NAMALWA (cell line): ENCODE measurements around the gene BEST1.

Experiments
- DNase-seq: peaks from one replicate; pipeline ENCODE4 v3.0.0-alpha.2; 2015; ENCODE audit warnings: low spot score

Gene BEST1

DNA sequence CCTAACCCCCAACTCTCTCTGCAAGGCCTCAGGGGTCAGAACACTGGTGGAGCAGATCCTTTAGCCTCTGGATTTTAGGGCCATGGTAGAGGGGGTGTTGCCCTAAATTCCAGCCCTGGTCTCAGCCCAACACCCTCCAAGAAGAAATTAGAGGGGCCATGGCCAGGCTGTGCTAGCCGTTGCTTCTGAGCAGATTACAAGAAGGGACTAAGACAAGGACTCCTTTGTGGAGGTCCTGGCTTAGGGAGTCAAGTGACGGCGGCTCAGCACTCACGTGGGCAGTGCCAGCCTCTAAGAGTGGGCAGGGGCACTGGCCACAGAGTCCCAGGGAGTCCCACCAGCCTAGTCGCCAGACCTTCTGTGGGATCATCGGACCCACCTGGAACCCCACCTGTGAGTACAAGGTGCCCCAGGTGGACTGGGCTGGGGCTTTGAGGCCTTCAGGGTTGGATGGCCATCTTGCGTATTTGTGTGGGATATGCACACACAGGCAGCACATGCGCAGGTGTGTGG, at the start of gene BEST1:
TSS of gene BEST1 (plus strand) at position 317 of the 513 bp plus-strand sequence. CDS start 1,456 bp downstream, outside the sequence.
- no peak for DNase-seq

- DNase-seq: no peak
Observed at GRCh38 chr11:61901397-61901796, 48.8 kb upstream of the BEST1 start.

DNA sequence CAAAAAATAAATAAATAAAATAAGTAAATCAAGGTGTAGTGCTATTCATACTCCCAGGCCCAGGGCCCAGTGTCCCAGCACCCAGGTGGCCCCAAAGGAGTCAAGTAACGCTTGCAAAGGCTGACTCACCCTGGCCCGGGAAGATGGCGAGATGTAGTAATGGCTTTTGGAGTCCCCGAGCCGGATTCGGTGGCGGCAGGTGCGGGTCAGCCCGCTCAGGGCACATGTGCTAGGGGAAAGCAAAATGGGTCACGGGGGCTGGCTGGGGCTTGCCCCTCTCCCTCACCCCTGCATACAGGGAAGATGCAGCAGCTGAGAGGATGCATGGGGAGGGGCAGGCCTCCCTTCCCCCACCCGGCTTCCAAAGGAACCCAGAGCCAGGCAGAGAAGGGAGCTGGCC, 47.8 kb upstream of the BEST1 start:
- DNase-seq: no peak

DNA sequence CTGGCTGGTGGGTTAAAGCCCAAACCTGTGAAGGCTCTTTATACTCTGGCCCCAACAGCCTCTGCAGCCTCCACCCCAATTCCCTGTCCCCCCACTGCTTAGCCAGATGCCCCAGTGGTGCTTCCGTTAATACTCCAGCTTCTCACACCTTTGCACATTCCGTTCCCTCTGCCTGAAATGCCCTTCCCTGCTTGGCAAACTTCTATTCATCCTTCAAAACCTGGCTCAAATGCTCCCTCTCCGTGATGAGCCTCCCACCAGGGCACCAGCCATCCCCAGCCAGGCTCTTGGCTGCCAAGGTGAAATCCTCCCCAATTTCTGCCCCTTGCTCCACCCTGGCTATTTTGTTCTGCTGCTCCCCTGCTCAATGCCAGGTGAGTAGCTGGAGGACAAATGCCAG, 46.3 kb upstream of the BEST1 start:
- DNase-seq: no peak

DNA sequence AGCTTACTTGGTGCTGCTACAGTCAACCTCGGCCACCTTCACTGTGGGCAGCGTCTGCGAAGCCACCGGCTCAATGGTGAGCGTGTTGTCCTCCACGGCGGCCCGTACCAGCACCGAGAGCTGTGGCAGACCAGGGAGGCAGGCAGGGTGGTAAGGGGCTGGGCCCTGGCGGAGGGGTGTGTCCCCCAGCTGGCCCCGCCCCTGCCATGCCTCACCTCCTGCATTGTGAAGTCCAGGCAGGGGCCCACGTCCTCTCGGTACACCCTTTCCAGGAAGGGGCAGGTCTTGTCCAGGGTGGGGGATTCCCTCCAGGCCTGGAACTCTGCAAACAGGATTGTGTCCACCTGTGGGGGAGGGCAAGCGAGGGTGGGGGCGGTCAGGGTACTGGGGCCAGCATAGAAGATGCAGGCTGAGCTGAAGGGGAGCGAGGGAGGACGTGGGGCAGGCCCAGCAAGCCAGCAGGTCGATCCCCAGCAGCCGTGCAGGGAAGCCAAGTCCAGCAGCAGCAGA, 45.6 kb upstream of the BEST1 start:
- DNase-seq: no peak

DNA sequence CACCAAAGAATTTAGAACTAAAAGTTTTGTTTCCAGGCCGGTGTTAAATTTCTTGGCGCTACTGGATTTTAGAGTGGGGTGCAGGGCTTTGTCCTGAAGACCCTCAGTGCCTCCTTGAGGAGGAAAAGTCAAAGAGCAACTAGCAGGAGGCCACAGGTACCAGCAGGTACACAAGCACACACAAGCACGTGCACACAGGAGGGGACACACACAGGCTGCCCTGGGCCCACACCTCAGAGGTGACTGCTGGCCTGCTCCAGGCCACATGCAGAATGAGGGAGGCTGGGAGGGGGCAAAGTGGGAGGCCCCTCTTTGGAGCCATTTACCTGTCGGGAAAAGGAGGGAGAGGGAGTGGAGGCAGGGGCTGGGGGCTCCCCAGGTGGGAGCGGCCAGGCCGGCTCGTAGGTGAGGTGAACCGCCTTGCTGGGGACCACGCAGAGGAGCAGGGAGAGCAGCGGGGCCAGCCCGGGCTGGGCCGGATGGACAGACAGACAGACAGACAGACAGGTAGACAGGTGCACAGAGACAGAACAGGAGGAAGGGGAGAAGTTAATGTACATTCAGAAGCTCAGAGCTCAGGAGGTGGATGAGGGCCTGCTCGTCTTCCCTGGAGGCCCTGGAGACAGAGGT, 45.0 kb upstream of the BEST1 start:
- no peak for DNase-seq

DNA sequence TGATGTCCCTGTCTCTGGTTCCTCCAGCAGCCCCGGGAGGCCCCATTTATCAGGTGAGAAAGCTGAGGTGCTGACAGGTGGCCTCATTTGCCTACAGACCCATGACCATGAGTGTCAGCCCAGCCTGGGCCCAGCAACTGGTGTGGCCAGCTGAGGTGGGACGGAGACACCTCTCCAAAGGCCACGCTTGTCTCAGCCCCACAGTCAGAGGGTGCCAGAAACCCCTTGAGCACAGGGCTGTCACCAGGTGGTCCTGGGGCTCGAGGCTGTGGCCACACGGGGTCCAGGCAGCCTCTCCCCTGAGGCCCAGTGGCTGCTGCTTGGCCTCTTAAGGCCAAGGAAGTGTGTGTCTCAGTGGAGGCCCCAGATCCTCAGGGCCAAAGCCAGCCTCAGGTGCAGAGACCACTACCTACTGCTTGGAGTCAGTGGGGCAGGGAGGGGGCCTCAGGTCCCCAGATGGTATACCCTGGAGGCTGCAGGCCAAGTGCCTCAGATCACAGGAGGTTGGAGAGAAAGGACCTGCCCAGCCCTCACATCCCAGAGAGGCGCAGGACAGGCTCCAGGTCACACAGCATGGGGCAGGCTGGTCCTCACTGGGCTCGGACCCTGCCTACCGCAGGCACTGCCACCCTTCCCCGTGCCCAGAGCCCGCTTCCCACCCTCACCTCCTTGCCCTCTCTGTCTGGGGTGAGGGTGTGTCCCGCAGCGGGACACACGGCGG, 44.2 kb upstream of the BEST1 start:
- no peak for DNase-seq

DNA sequence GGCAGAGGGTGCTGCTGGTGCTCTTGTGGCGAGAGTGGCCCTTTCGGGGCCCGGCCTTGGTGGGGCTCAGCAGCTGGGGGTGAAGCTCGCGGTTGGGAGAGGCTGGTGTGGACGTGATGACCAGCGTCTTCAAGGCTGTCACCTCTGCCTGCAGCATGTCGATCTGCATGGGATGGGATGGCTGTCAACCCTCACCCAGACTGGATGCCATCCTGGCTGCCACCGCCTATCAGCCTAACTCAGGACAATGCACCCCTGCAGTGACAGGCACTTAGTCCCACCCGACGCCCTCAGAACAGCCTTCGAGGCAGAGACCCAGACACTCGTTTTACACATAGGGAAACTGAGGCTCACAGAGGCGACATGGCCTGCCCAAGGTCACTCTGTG, 43.6 kb upstream of the BEST1 start:
- no peak for DNase-seq

DNA sequence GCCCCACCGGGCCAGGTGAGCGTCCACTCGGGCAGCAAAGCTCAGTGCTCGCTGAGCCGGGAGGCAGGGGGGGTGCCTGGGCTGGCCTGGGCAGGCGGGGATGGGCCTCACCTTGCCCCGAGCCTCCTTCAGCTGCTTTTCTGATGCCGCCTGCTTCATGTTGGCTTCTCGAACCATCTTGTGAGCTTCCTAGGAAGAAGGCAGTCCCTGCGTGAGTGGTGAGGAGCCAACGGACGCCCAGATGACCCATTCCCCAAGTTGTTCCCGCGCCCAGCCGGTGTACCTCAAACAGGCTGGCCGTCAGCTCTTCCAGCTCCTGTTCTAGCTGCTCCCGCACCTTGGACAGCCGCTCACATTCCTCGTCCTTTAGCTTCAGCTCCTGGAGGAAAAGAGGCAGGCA, 42.9 kb upstream of the BEST1 start:
- no peak for DNase-seq

GRCh38 chr11:61907871-61908729, 42.1 kb upstream of the BEST1 start:
- no peak for DNase-seq

GRCh38 chr11:61908730-61909316, 41.3 kb upstream of the BEST1 start:
- no peak for DNase-seq

DNA sequence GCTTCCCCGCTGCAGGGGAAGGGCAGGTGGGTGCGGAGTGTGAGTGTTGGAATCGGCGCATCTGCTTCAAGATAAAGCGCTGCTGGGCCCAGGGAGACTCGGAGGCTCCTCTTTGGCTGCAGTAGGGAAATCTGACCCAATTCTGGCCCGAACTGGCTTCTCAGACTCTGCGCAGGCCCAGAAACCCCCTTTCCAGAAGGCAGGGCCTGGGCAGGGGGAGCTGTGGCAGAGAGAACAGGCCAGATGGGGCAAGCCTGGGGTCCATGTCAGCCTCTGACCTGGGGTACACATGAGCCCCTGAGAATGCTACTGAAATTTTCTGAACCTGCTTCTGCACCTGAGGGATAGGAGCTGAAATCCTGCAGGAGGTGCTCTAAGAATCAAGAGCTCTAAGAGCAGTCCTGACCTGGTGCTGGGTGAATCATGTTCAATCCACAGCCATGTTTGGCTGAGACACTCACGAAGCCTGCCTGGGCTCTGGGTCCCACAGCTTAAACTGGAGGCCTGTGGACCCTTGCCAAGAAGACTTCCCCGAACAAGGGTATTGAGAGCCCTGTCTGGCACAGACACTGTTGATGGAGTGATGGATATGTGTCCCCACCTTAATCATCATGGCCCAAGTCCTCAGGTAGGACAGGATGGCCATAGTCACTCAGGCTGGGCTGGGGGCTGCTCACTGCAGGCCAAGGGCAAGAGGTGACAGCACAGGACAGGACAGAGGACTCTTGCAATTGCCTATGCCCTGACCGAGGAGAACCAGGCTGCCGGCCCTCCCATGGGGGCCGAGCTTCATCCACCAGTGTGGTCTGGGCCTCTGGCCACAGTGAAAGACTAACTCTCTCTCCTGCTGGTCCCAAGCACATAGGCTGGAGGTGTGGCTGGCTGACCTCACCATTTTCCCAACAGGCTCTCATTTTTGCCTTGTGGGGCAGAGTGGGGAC, 39.7 kb upstream of the BEST1 start:
- DNase-seq: no peak

DNA sequence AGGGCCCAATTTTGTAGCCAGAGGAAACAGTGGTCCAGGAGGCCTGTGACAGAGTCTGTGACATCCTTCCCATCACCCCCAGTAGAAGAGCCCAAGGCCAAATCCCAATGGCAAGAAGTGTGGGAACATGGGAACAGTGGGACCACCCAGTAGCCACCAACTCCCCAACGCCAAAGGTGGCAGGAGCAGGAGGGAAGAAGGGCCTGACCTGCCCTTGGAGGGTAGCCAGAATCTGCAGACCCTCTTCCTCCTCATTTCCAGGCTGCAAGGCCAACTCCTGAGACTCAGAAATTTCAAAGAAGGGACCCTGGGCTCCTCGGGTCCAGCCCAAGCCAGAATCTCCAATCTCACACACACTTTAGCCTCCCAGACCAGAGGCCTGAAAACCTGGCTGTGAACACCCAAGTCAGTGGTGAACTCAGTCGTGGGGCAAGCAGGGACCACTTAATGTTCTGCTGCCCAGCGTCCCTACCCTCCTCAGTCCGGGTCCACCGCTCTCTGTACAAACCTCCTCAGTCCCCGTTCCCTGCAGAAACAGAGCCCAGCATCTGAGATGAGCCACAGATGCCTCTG, 38.9 kb upstream of the BEST1 start:
- DNase-seq: no peak

GRCh38 chr11:61911701-61912529, 38.2 kb upstream of the BEST1 start:
- DNase-seq: no peak

- no peak for DNase-seq
Observed at GRCh38 chr11:61912530-61912898, 37.6 kb upstream of the BEST1 start.

DNA sequence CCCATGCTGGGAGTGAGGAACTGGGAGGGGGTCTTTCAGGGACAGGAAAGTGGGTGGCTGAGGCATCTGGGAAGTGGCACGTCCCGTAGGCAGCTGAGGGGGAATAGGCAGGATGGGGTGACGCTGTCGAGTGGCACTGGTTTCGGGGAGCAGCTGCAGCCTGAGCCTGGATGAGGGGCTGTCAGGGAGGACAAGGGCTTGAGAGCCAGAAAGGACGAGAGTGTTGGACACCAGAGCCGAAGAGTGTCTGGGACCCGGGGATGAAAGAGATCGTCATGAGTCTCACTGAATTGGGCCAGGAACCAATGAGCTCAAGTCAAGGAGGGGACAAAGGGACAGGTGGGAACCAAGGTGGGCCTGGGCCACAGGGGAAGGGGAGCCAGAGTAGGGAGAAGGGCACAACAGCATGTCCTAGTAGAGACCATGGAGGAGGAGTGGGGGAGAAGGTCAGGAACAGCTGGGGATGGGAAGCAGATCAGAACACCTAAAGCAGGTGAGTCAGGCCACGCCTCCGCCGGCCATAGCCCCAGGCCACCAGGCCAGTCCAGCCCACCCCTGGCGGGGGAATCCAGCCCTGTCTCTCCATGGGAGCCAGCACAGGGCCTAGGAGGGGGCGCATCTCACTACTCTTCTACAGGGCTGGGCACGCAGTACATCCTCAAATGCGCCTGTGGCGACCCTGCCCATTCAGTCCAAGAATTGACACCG, 37.0 kb upstream of the BEST1 start:
- DNase-seq: no peak

DNA sequence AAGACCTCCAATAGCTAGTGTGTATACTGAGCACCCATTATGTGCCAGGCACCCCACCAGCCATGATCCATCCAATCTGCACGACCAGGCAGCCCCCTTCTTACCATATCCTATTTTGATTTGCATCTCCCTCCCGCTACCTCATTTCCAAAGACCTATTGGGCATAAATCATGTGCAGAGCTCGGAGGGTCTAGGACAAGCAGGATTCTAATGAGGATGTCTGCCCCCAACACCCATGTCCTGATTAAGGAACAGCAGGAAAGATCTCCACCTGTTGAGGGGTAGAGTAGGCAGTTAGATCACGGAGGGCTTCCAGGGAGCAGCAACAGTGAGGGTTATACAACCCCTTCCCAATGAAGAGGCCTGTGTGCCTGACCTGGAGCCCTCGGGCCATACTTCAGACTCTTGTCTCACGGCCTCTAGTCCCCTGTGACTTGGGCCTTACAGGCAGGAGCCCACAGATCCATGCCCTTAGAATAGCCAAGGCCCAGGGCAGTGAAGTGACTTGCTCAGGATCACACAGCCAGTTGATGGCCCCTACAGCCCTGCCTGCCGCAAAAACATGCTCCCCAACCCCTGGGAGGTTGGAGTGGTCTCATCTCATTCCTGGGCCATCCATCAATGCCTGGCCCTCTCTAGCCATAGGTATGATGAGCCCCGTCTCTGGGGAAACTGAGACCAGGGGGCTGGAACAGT, 36.3 kb upstream of the BEST1 start:
- no peak for DNase-seq

GRCh38 chr11:61914471-61915171, 35.5 kb upstream of the BEST1 start:
- no peak for DNase-seq
